ENCODE results near the gene STK32C. TPM values are rescaled to one million over a fixed set of nuclear protein-coding genes. Genes with fewer than 3 reads are reported as not detected.

Gene STK32C
- total and polyA plus RNA-seq, 10 of the 15 experiments (the other 5 are each of a cell fraction or from before 2014, with no cell fraction given): 1.5 to 18.1 (median 6.4) TPM

GRCh38 chr10:132254841-132255240 lies 52.9 kb downstream of the STK32C start:
- RAD21 ChIA-PET (ENCODE audit: unreplicated experiment): no interaction called here
- DNase-seq (ENCODE audit: low read depth, low spot score): no peak
- WGBS (ENCODE audit: insufficient coverage, insufficient replicate concordance, low lambda C conversion rate, missing lambda C conversion rate): 30% methylated on average over 14 of the region's 14 CpGs
- POLR2A ChIA-PET: no interaction called here
- H4K20me1 ChIP-seq (ENCODE audit: control insufficient read depth, insufficient read depth): no peaks in the 10 kb centered on the region
- H2AFZ ChIP-seq (ENCODE audit: control insufficient read depth, low read depth, low read length): no peak overlapping the region
- H3K27me3 ChIP-seq (replicated peaks in 1 of 2; ENCODE audit: control insufficient read depth in 2 of 2, insufficient read depth in 2 of 2, low read length in 1 of 2): no peaks in the 10 kb centered on the region
- no peak overlapping the region for H3K9ac ChIP-seq (ENCODE audit: control insufficient read depth, insufficient read depth, low read length)
- SMC1A ChIA-PET (ENCODE audit: uncharacterized antibody, unreplicated experiment): no interaction called here
- ATAC-seq: no peak
- no peak overlapping the region for H3K4me2 ChIP-seq (ENCODE audit: control insufficient read depth, insufficient read depth)
- no TSS peak for BruUV-seq (replicated peaks)
- no peaks in the 10 kb centered on the region for H3K4me1 ChIP-seq (ENCODE audit: control insufficient read depth, insufficient read depth, low read length)
- in situ Hi-C loops (cut with MboI): no loop called here
- H3K27ac ChIP-seq (ENCODE audit: control insufficient read depth, insufficient read depth): no peak overlapping the region
- no peaks in the 10 kb centered on the region for H3K9me3 ChIP-seq (replicated peaks; ENCODE audit: control insufficient read depth, insufficient read depth, low read length)
- H3K4me3 ChIP-seq: no peak overlapping the region
- no peaks in the 10 kb centered on the region for H3K79me2 ChIP-seq (ENCODE audit: control insufficient read depth, insufficient read depth, low read length)
- no peak for FAIRE-seq
- CTCF ChIA-PET: no interaction called here
- H3K36me3 ChIP-seq (ENCODE audit: control insufficient read depth in 2 of 2, insufficient read depth in 2 of 2, low read length in 1 of 2): no peaks in the 10 kb centered on the region
- intact Hi-C loops (cut with micrococcal nuclease; ENCODE audit: unreplicated experiment): no loop called here
- no peak for TF ChIP-seq TCF7 (IDR thresholded peaks at IDR 0.05; ENCODE audit: borderline replicate concordance)
- no peak for TF ChIP-seq CHD2 (IDR thresholded peaks at IDR 0.05; ENCODE audit: borderline replicate concordance, low read depth, low read length)
- TF ChIP-seq ZNF24 (IDR thresholded peaks at IDR 0.05): no peak
- TF ChIP-seq BCLAF1 (IDR thresholded peaks at IDR 0.05): no peak
- TF ChIP-seq NKRF (conservative IDR thresholded peaks at IDR 0.05): no peak
- no peak for TF ChIP-seq SP1 (IDR thresholded peaks at IDR 0.05; ENCODE audit: low read depth, low read length)
- TF ChIP-seq RBBP5 (conservative IDR thresholded peaks at IDR 0.05): no peak
- no peak for TF ChIP-seq RELB (IDR thresholded peaks at IDR 0.05; ENCODE audit: low read depth)
- TF ChIP-seq ZSCAN29 (IDR thresholded peaks at IDR 0.05): no peak
- TF ChIP-seq CHD4 (IDR thresholded peaks at IDR 0.05): no peak
- TF ChIP-seq E2F4 (IDR thresholded peaks at IDR 0.05; ENCODE audit: low read depth, low read length): no peak
- no peak for TF ChIP-seq ATF7 (IDR thresholded peaks at IDR 0.05; ENCODE audit: low read depth)
- TF ChIP-seq IRF3 (IDR thresholded peaks at IDR 0.05): no peak
- TF ChIP-seq MXI1 (IDR thresholded peaks at IDR 0.05; ENCODE audit: low read depth, low read length): no peak
- no peak for TF ChIP-seq POU2F2 (IDR thresholded peaks at IDR 0.05; ENCODE audit: borderline replicate concordance, low read depth, low read length)
- no peak for TF ChIP-seq MEF2B (IDR thresholded peaks at IDR 0.05; ENCODE audit: partially characterized antibody, poor library complexity, severe bottlenecking)

All from GM12878 (cell line).